D341Med (cell line): Measurements from ENCODE around the gene TRPV2.
"Not testable (repeated sequence)": the region's sequence is repeated elsewhere in the genome, so short reads cannot be mapped to it uniquely, and the experiment has no call there.

Experiments used
- DNase-seq: peaks from one replicate; pipeline ENCODE4 v3.0.0; 2012; ENCODE audit warnings: low spot score

The TRPV2 gene, protein sequence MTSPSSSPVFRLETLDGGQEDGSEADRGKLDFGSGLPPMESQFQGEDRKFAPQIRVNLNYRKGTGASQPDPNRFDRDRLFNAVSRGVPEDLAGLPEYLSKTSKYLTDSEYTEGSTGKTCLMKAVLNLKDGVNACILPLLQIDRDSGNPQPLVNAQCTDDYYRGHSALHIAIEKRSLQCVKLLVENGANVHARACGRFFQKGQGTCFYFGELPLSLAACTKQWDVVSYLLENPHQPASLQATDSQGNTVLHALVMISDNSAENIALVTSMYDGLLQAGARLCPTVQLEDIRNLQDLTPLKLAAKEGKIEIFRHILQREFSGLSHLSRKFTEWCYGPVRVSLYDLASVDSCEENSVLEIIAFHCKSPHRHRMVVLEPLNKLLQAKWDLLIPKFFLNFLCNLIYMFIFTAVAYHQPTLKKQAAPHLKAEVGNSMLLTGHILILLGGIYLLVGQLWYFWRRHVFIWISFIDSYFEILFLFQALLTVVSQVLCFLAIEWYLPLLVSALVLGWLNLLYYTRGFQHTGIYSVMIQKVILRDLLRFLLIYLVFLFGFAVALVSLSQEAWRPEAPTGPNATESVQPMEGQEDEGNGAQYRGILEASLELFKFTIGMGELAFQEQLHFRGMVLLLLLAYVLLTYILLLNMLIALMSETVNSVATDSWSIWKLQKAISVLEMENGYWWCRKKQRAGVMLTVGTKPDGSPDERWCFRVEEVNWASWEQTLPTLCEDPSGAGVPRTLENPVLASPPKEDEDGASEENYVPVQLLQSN

DNA sequence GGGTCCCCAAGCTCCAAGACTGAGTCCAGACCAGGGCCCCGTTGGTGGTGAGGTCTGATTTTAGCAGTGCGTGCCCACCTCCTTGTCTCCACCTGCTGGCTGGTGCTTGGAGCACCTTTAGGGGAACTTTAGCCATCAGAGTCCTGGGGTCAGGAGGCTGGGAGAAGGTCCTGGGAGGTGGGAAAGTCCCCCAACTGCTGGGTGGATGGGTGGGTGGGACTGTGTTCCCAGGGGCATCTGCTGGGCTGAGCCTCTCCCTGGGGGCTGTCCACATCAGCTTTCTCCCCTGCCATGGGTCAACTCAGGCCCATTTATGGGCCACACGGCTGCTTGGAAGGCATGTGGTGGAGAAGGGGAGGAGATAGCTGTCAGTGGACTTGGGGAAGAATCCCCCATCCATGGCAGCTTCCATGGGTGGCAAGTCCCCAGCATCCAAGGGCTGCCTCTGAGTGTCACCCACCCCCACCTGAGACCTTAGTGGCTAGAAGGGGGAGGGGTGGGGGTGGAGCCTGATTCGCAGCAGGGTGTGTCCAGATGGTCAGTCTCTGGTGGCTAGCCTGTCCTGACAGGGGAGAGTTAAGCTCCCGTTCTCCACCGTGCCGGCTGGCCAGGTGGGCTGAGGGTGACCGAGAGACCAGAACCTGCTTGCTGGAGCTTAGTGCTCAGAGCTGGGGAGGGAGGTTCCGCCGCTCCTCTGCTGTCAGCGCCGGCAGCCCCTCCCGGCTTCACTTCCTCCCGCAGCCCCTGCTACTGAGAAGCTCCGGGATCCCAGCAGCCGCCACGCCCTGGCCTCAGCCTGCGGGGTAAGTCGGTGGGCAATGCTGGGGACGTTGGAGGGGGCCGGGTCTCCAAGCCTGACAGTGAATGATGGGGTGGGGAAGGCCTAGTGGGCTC is at the start of gene TRPV2:
Gene TRPV2, plus strand, starts transcription at position 541 of the 894 bp plus-strand sequence. CDS start 2,098 bp downstream, outside the sequence.
- DNase-seq, result no peak

DNA sequence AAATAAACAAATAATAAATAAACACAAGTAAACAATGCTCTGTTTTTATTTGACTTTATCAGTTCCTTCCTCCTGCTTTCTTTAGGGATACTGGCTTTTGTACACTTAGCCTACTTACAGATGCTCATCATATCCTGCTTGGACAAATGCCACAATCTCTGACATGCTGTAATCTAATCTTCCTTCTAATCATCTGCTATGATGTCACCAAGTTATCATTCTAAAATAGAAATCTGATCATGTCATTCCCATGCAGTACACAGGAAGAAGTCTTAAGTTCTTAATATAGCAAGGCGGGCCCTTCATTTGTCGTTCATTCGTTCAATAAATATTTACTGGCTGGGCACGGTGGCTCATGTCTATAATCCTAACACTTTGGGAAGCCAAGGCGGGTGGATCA is 43.6 kb upstream of the TRPV2 start:
- no peak for DNase-seq

DNA sequence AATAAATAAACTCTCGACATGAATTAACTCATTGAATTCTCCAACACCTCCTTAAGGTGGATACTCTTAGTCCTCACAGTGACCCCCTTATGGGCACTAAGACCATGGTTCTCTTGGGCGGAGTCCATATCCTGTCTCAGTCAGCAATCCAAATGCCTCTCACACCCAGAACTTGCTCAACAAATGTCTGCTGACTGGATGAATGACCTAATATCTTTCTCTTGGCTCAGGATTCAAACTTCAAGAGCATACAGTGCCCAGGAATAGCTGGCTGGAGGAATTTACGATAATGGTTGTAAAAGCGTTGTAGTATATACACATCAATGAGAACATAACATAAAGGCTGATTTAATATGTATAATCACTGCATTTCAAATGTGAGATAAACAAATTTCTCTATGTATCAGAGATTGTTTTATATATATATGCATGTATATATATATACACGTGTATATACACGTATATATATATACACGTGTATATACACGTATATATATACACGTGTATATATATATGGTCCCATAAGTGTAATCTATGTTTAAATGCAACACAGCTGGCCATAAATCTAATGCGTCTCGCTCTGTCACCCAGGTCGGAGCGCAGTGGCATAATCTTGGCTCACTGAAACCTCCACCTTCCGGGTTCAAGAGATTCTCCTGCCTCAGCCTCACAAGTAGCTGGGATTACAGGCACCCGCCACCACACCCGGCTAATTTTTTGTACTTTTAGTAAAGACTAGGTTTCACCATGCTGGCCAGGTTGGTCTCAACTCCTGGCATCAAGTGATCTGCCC is 41.0 kb upstream of the TRPV2 start:
- no peak for DNase-seq

DNA sequence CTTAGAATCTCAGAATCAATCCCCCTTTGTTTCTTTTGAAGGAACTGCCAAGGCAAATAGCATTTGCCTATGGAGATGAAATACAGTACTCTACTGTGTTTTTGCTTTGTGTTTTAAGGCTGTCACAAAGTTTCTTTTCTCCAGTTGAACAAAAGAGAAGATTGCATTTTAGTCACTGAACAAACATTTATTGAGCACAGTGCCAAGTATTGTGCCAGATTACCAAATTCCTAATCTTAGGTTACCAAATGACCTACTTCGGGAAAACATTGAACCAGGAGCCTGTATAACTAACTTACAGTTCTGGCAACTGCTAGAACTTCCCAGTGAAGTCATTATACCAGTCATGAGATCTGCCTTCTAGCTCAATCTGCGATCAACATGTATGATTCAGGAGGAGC is 37.4 kb upstream of the TRPV2 start:
- no peak for DNase-seq

DNA sequence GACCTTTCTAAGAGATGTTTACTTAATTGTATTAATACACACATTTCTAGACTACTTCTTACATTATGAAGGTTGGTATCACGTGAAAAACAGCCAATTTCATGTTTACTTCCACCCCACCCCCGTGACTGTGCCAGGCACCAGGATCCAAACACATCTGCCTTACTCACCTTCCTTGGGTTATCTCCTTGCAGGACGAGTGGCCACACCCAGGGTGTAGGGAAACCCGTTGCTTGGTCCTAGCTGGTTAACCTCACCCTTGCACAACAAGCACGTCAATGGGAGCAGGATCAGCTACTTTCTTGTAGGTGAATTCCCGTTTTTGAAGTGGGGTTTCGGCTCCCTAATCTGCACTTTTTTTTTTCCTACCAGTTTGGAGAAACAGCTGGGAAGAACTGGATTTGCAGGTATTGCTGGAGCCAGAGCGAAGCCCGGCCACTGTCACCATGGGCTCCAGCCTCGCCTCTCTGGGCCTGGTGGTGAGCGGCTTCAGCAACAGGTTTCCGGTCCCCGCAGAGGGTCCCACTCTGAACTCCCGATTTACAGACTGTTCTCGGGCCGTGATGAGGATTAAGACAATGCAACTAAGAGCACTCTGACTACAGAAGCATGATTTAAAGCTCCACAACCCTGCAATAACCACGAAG is 36.6 kb upstream of the TRPV2 start:
- no peak for DNase-seq

DNA sequence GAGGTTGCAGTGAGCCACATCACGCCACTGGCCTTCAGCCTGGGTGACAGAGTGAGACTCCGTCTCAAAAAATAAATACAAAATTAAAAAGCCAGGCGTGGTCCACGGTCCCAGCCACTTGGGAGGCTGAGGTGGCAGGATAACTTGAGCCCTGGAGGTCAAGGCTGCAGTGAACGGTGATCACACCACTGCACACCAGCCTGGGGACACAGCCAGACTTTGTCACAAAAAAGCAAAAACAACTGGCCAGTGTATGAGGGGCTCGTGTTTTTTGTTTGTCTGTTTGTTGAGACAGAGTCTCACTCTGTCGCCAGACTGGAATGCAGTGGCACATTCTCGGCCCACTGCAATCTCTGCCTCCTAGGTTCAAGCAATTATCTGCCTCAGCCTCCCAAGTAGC is 35.7 kb upstream of the TRPV2 start:
- DNase-seq, result no peak

DNA sequence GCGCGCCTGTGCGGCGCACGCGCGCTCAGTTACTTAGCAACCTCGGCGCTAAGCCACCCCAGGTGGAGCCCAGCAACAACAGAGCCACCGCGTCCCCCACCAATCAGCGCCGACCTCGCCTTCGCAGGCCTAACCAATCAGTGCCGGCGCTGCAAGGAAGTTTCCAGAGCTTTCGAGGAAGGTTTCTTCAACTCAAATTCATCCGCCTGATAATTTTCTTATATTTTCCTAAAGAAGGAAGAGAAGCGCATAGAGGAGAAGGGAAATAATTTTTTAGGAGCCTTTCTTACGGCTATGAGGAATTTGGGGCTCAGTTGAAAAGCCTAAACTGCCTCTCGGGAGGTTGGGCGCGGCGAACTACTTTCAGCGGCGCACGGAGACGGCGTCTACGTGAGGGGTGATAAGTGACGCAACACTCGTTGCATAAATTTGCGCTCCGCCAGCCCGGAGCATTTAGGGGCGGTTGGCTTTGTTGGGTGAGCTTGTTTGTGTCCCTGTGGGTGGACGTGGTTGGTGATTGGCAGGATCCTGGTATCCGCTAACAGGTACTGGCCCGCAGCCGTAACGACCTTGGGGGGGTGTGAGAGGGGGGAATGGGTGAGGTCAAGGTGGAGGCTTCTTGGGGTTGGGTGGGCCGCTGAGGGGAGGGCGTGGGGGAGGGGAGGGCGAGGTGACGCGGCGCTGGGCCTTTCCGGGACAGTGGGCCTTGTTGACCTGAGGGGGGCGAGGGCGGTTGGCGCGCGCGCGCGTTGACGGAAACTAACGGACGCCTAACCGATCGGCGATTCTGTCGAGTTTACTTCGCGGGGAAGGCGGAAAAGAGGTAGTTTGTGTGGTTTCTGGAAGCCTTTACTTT is 34.5 kb upstream of the TRPV2 start, which contains the start of gene UBB:
Gene UBB, plus strand, starts transcription at position 452 of the 856 bp plus-strand sequence. CDS start 817 bp downstream, outside the sequence.
- DNase-seq, result peak; percentile 89

DNA sequence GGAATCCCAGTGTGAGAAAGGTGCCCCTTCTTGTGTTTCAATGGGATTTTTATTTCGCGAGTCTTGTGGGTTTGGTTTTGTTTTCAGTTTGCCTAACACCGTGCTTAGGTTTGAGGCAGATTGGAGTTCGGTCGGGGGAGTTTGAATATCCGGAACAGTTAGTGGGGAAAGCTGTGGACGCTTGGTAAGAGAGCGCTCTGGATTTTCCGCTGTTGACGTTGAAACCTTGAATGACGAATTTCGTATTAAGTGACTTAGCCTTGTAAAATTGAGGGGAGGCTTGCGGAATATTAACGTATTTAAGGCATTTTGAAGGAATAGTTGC is 33.9 kb upstream of the TRPV2 start:
- no peak for DNase-seq

DNA sequence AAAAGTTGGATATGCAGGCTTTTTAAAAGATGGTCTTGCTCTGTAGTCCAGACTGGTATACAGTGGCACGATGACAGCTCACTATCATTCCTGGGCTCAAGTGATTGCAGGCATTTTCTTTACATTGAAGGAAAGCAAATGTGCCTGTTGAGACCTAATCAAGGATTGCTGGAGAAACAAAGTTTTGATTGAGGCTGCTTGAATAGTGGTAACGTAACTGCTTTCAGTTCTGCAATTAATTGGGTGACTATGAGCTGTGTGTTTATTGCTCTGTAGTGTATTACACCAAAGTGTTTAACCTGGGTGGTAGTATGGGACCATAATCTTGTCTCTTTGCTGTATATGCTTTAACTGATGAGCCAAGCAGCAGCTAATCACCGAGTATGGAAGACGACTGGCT is 32.2 kb upstream of the TRPV2 start:
- no peak for DNase-seq

DNA sequence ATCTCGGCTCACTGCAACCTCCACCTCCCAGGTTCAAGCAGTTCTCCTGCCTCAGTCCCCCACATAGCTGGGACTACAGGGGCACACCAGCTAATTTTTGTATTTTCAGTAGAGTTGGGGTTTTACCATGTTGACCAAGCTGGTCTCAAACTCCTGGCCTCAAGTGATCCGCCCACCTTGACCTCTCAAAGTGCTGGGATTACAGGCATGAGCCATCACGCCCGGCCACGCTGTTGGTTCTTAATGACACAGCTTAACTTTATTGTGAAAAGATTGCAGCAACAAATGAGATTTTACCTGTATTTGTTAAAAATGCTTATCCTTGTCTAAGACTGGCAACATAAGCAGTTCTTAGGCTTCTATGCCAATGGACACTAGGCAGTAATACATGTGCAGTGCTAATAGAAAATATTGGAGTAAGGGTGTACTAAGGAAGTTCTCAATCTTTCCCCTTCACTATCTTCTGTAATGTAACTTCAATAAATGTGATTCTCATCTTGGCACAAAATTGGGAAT is 31.5 kb upstream of the TRPV2 start:
- no peak for DNase-seq

DNA sequence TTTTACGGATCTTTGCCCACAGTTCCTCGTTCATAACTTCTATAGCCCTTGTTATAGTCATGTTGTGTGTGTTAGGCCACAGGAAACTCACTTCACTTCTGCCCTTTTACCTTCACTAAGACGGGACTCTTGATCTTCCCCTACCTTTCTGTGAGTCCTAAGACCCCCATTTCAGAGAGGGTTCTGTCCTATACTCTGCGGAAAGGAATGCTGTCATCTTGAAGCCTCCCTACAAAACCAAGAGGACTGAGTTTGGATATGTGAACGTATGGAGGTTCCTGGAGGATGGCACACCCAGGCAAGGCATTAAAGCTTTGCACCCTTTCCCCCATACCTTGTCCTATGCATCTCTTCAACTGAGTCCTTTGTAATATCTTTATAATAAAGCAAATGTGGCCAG is 30.8 kb upstream of the TRPV2 start:
- no peak for DNase-seq

DNA sequence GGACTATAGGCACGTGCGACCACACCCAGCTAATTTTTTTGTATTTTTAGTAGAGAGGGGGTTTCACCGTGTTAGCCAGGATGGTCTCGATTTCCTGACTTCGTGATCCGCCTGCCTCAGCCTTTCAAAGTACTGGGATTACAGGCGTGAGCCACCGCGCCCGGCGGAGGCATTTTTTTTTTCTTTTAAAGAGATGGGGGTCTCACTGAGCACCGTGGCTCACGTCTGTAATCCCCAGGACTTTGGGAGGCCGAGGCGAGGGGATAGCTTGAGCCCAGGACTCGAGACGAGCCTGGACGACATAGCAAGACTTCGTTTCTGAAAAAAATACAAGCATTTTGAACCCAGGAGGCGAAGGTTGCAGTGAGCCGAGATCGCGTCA is 29.3 kb upstream of the TRPV2 start:
- DNase-seq, result not testable (repeated sequence)

DNA sequence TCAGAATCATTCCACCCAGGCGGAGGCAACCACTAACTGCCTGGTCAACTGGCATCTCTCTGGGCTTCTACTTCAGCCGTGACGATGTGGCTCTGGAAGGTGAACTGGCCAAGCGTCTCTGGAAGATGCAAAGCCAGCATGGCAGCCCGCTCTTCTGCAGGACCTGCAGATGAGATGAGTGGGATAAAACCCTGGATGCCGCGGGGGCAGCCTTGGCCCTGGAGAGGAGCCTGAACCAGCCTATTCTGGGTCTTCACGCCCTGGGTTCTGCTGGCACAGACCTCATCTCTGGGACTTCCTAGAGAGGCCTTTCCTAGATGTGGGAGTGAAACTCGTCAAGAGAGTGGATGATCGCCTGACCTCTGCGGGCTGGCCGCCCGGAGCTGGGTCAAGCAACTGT is 23.9 kb upstream of the TRPV2 start:
- no peak for DNase-seq

DNA sequence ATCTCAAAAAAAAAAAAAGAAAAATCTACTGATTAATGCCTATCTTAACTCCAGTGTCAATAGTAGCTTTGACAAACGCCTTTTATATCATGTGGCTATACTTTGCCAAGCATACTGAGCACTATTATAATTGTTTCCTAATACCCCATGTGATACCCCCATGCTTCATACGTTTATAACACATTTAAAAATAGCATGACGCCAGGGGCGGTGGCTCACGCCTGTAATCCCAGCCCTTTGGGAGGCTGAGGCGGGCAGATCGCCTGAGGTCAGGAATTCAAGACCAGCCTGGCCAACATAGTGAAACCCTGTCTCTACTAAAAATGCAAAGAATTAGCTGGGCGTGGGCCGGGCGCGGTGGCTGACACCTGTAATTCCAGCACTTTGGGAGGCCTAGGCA is 22.9 kb upstream of the TRPV2 start:
- DNase-seq, result not testable (repeated sequence)

DNA sequence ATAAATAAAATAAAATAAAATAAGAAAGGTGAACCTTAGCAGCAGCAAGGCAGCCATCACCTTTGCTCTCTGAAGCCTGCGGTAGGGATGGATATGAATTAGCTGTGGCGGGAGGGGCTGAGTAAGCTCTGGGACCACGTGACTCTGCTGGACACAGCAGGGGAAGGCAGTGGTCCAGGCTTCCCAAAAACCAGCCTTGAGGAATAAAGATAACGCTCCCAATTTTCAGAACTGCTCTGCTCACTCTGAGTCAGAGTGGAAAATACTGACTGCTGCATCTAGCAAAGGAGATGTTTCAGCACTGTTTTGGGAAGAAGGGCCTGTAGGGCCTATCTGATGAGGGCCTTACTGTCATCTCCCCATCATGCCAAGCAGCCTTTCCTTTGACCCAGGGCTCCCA is 19.5 kb upstream of the TRPV2 start:
- not testable (repeated sequence) for DNase-seq

DNA sequence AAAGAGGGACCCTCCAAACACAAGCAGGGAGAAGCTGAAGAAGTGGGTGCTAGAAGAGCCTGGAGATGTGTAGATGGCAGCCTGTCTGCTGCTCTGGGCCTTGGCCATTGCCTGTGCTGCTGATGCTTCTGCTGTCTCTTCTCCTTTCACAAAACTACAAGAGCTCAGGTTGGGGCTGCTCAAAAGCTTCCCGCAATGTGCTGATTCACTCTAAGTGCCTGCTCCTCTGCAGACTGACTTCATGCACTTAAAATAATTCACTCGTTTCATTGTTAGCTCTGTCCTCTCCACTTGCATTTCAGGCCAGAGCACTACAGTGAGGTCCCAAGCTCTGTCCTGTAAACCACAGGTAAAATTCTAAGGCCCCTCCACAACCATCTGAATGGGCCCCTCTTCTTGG is 18.7 kb upstream of the TRPV2 start:
- DNase-seq, result not testable (repeated sequence)

DNA sequence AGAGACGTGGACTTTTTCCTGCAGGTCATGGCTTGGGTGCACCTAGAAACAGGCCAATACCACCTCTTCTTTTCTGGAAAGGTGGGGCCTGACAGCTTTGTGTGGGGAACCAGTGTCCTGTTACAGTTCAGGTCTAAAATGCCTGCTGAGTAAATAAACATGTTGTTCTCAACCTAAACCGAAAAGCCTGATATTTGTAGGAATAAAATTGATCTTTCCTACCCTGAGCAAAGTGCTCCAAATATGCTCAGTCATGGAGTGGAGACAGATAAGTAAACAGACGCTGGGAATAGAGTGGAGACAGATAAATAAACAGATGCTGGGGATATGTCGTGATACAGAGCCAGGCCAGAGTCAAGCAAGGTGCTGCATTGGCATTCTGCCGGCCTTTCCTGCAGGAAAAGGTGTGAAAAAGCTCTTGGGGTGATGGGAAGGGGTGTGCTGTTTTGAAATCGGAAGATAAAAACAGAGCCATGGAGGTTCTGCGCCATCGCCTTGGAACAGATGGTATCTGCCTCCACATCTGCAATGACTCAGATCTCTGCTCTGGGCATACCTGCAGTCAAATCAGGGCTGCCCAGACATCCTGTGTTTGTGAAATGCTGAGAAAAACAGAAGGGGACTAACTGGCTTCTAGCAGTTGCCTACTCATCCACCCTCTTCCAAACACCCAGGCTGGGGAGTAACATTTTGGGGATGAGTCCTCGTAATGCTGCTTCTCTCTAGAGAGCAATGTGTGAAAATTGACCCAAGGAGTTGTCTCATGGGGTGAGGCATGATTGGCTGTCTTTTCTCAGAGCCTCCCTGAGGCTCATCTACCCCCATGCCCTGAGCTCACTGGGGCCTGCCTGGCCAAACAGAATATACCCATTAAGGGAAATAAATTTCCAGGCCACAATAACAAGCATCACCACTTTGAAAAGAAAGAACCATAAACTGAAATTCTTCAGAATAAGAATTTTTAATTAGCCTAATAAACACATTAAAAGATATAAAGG is 16.8 kb upstream of the TRPV2 start:
- no peak for DNase-seq

DNA sequence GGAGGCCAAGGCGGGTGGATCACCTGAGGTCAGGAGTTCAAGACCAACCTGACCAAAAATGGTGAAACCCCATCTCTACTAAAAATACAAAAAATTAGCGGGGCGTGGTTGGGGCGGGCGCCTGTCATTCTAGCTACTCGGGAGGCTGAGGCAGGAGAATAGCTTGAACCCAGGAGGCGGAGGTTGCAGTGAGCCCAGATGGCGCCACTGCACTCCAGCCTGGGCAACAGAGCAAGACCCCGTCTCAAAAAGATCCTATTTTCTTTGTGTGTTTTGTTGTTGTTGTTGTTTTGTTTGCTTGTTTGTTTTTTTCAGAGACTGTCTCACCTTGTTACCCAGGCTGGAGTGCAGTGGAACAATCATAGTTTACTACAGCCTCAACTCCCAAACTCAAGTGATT is 11.5 kb upstream of the TRPV2 start:
- DNase-seq, result not testable (repeated sequence)
